Measurements from ENCODE around the gene RHOD.

The RHOD gene

DNA sequence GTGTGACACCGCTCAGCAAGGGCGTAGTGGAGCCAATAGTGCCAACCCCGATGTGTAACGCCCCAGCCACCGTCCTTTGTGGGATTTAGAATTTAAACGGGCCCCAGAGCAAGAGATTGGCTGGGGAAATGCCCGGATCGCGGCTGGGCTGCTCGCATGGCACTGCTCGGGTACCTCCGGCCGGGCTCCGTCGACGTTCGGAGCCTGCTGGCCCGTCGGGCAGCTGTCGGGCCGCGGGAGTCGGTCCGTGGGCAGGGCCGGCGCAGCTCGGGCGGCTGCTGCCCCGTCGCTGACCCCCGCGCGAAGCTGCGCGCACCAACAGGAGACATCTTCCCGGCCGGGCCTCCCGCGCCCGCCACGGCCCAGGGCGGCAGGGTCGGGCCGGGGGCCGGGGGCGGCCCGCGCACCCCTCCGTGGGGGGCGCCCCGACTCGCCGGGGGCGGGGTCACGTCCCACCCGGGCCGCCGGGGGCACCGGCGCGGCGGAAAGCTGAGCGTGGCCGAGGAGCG lies 61.1 kb downstream of the RHOD start:
- peak; percentile 60 for DNase-seq

DNA sequence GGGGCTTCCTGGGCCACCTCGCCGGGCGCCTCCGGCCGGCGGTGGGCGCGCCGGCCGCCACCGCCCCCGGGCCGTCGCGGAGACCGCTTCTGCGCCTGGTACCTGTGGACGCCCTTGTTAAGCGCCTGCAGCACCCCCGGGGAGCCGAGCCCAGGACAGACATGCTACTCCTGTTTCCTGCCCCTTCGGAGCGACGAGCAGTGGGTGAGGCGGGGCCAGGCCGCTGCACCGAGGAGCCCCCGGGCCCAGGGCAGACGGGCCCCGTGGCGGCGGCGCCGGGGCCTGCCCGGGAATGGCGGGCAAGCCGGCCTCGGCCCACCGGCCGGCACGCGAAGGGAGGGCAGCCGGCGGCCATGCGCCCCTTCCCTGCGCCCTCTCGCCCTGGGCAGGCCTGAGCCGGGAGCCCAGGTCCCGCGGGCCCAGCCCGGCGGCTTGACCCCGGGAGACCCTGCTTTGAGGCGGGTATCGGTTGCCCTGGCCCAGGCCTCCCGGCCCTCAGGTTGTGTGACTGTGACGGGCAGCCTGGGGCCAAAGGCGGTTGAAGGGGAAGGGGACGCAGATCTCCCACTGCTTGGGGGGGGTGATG lies 61.6 kb downstream of the RHOD start:
- DNase-seq = peak; percentile 78

DNA sequence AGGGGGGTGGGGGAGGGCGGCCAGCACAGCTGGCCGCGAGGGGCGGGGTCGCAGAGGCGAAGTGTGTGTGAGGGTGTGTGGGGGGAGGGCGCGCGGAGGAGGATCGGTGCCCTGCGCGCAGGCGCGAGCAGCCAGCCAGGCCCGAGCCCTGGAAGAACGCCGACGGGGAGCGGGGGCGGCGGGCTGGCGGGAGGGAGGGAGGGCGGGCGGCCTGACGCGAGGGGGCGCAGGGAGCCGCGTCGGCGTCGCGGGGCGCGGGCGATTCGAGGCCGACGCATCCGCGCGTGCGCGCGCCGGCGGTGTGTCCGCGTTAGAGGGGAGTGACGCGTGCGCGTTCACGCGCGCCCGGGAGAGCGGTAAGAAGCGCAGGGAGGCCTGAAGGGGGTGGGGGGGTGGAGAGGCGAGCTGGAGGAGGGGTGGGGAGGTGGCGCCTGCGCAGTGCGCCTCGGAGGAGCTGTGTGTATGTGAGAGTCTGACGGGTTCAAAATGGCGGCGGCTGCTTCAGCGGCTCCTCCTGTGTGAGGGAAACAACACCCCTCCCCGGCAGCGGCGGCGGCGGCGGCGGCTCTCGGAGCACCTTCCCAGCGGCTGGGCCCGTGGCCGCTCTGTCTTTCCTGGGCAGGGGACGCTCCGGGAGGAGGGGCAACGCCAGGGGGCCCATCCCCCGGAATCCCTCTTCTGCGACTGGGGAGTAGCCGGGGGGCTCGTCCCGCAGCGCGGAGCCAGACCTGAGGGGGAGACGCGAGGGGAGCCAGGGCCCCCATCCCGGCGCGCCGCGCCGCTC lies 62.3 kb downstream of the RHOD start, which contains the start of gene KDM2A:
Gene KDM2A, plus strand, starts transcription at position 463 of the 784 bp plus-strand sequence. CDS start 2,054 bp downstream, outside the sequence.
- peak; percentile 94 for DNase-seq

DNA sequence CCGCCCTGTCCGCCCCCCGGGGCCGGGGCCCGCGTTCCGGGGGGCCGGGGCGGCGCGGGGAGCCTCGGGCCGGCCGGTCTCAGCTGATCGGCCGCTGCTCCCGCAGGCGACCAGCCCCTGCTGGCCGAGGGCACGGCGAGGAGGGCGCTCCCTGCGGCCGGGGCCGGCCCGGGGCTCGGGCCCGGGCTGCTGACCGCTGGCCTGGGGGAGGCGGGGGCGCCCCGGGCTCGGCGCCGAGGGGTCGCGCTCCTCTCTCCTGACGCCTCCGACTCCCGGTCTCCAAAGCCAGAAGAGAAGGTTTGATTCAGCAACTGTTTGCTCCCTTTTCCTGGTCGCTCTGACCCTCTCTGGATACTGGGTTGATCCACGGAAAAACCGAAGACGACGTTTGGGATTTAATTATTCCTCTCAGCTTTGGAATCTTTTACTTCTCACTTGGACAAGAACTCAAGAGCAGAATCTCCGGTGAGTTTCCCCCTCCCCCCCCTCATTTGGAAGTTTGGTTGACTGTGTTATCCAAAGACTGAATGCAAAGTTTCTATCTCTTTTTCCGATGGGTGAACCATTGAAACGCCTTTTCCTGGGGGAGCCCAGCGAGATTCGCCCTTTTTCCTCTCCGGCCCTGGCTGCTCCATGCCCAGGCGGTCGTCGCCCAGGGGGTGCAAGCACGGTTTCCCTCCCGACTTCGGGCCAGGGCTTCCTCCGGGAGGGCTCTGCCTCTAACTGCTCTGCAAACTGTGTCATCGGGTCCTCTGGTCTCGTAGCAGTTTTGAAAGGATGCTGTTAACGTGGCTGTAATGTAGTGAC lies 63.1 kb downstream of the RHOD start:
- peak; percentile 58 for DNase-seq

DNA sequence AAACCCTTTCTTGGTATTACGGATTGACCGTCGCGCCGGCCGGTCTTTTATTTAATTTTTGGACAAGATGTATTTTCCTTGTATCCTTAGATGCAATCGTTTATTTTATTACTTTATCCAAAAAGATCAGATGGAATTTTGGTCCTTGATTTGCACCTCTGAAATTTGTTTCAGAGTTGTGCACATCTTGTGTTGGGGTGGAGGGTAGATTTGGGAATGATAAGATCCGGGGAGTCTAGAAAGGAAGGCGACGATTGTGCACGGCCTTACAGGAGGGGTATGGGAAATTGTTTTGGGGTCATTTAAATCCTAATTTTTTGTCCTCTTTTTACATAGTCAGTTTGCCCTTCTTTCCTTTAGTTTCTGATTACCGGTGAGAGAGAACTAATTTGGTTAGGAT lies 63.8 kb downstream of the RHOD start:
- no peak for DNase-seq

DNA sequence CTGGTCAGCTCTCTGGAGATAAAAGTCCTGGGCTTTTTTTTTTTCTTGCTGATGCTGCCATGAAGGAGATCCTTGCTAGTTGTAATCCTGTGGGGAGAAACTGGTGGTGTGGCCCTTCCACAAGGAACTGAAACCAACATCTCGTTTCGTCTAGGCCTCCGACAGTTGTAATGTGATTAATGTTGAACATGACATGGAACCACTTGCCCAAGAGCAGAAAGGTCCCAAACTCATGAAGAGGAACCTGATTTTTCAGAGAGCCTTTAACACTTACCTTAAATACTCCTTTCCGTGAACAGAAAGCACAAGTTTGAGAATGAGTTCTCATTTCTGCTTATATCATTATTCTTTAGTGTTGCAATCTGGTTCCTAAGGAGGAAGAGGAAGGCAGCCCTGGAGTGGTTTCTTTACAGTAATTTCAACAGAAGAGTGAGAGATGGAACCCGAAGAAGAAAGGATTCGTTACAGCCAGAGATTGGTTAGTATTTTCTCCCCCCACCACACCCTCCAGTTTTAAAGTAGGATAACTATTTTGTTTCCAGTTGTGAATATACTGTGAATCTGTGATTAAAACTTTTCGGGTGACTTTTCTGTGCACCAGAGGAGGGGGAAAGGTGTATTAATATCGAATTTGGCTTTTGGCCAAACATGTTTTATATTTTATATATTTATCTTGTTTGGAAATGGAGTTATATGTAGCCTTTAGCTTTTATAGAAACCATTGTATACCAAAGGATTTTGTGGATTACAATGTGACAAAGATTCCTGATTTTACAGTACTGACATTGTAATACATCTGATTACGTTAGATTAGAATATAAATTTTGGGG lies 64.4 kb downstream of the RHOD start:
- DNase-seq = peak; percentile 24

Data from retina (tissue), 1 donor.